SK-N-SH (cell line): ENCODE measurements around the gene VCAN. TPM values are rescaled to one million over a fixed set of nuclear protein-coding genes. Genes with fewer than 3 reads are reported as not detected.

Experiments used
- CTCF ChIA-PET: fragments of 300-600, 350-600 bp; formaldehyde crosslinking; extraction: SDS; loops from one replicate; lab custom pipeline; 2021; lab: Yijun Ruan, JAX
- POLR2A ChIA-PET: fragments of 350-600 bp; sonication (Branson Sonifier 250); formaldehyde crosslinking; extraction: SDS; loops from one replicate; lab custom pipeline; 2020; ENCODE audit warnings: antibody characterized with exemption, inconsistent platforms; lab: Yijun Ruan, JAX
- DNase-seq: peaks from one replicate; pipeline ENCODE4 v3.0.0; 2012
- H2AFZ ChIP-seq: fragments of 200-600 bp; sonication (generic); 2 replicates; pipeline ENCODE4 v1.8.1; 2016; ENCODE audit warnings: antibody characterized with exemption, mild to moderate bottlenecking, low read depth
- H3F3A ChIP-seq: fragments of 200-600 bp; sonication (generic); replicated peaks from 2 replicates; pipeline ENCODE3; 2016; ENCODE audit warnings: antibody characterized with exemption, mild to moderate bottlenecking; ENCODE audit not compliant: insufficient read depth
- H3K27ac ChIP-seq, 2 experiments: fragments of 200-500 bp in 1 of 2; fragments of 200-600 bp in 1 of 2; sonication (Bioruptor generic) in 1 of 2; sonication (generic), shearing (Covaris generic) in 1 of 2; 2 replicates each; pipeline versions ENCODE4 v1.5.1 to v1.6.1; 2014 to 2016; ENCODE audit warnings: low read depth in 2 of 2, inconsistent platforms in 1 of 2, low read length in 1 of 2, mild to moderate bottlenecking in 1 of 2, mixed read lengths in 1 of 2
- H3K27me3 ChIP-seq: fragments of 200-600 bp; sonication (generic), shearing (Covaris generic); 2 replicates; pipeline ENCODE4 v1.6.1; 2016; ENCODE audit warnings: mixed run types; ENCODE audit not compliant: insufficient read depth
- H3K36me3 ChIP-seq, 2 experiments: fragments of 200-500 bp in 1 of 2; fragments of 200-600 bp in 1 of 2; sonication (Bioruptor generic) in 1 of 2; sonication (generic) in 1 of 2; replicated peaks in 1 of 2; 2 replicates each; pipeline versions ENCODE3 to v1.5.1; 2014 to 2016; ENCODE audit warnings: low read length in 1 of 2, mild to moderate bottlenecking in 1 of 2; ENCODE audit not compliant: insufficient read depth in 2 of 2, control insufficient read depth in 1 of 2
- H3K4me1 ChIP-seq, 2 experiments: fragments of 200-500 bp in 1 of 2; fragments of 200-600 bp in 1 of 2; sonication (Bioruptor generic) in 1 of 2; sonication (generic), shearing (Covaris generic) in 1 of 2; 2 replicates each; pipeline versions ENCODE4 v1.5.1 to v1.6.1; 2014 to 2016; ENCODE audit warnings: low read depth in 1 of 2, low read length in 1 of 2, mixed run types in 1 of 2; ENCODE audit not compliant: insufficient read depth in 2 of 2, control insufficient read depth in 1 of 2
- H3K4me2 ChIP-seq: fragments of 200-600 bp; sonication (generic), shearing (Covaris generic); 2 replicates; pipeline ENCODE4 v1.6.1; 2017; ENCODE audit warnings: mixed run types
- H3K4me3 ChIP-seq, 2 experiments: fragments of 200-500 bp in 1 of 2; fragments of 200-600 bp in 1 of 2; sonication (Bioruptor generic) in 1 of 2; sonication (generic), shearing (Covaris generic) in 1 of 2; 2 replicates each; pipeline versions ENCODE4 v1.5.1 to v1.8.1; 2014 to 2016; ENCODE audit warnings: low read depth in 2 of 2, inconsistent platforms in 1 of 2, low read length in 1 of 2, mild to moderate bottlenecking in 1 of 2, mixed read lengths in 1 of 2, moderate library complexity in 1 of 2
- H3K79me2 ChIP-seq: fragments of 200-600 bp; sonication (generic); 2 replicates; pipeline ENCODE4 v1.8.1; 2017; ENCODE audit warnings: mild to moderate bottlenecking; ENCODE audit not compliant: insufficient read depth
- H3K9ac ChIP-seq: fragments of 200-600 bp; sonication (generic); 2 replicates; pipeline ENCODE4 v1.6.1; 2017; ENCODE audit warnings: mixed run types
- H3K9me2 ChIP-seq: fragments of 200-600 bp; sonication (generic); 2 replicates; pipeline ENCODE4 v1.6.1; 2017; ENCODE audit warnings: mixed run types
- H3K9me3 ChIP-seq: fragments of 200-600 bp; sonication (generic); 2 replicates; pipeline ENCODE4 v1.6.1; 2017; ENCODE audit warnings: mixed run types, mild to moderate bottlenecking, moderate library complexity
- H4K20me1 ChIP-seq: fragments of 200-600 bp; sonication (generic); 2 replicates; pipeline ENCODE4 v1.6.1; 2017; ENCODE audit warnings: mild to moderate bottlenecking, mixed run types; ENCODE audit not compliant: insufficient read depth
- CTCF ChIP-seq: fragments of 200-600 bp; sonication (generic); IDR thresholded peaks from 2 replicates; pipeline ENCODE4 v1.6.1; 2017; ENCODE audit warnings: antibody characterized with exemption, mild to moderate bottlenecking, moderate library complexity
- EP300 ChIP-seq, 2 experiments: IDR thresholded peaks; 2 replicates each; pipeline versions ENCODE4 v1.4.0 to v1.6.1; 2012; ENCODE audit warnings: borderline replicate concordance in 1 of 2, low read depth in 1 of 2, low read length in 1 of 2
- FOSL2 ChIP-seq: IDR thresholded peaks from 2 replicates; pipeline ENCODE4 v1.4.0; 2012; ENCODE audit warnings: low read depth, mild to moderate bottlenecking, moderate library complexity, borderline replicate concordance
- FOXM1 ChIP-seq: IDR thresholded peaks from 2 replicates; pipeline ENCODE4 v1.4.0; 2012; ENCODE audit warnings: low read depth, mild to moderate bottlenecking
- MEF2A ChIP-seq: IDR thresholded peaks from 2 replicates; pipeline ENCODE4 v1.4.0; 2012; ENCODE audit warnings: low read depth, borderline replicate concordance
- PBX3 ChIP-seq: IDR thresholded peaks from 2 replicates; pipeline ENCODE4; 2012
- RAD21 ChIP-seq: IDR thresholded peaks from 2 replicates; pipeline ENCODE4 v1.6.1; 2012; ENCODE audit warnings: mild to moderate bottlenecking, low read length
- RCOR1 ChIP-seq: fragments of 150-350 bp; IDR thresholded peaks from 2 replicates; pipeline ENCODE4 v1.6.1; 2017; ENCODE audit warnings: antibody characterized with exemption, low read length
- RFX5 ChIP-seq: IDR thresholded peaks from 2 replicates; pipeline ENCODE4 v1.6.1; 2012; ENCODE audit warnings: mild to moderate bottlenecking, improper control_type of control experiment, low read length
- TCF12 ChIP-seq: IDR thresholded peaks from 2 replicates; pipeline ENCODE4 v1.4.0; 2012
- TEAD4 ChIP-seq: IDR thresholded peaks from 2 replicates; pipeline ENCODE4 v1.4.0; 2012; ENCODE audit warnings: mild to moderate bottlenecking, borderline replicate concordance; ENCODE audit not compliant: insufficient read depth
- WGBS: methylation state at CpG from one replicate; pipeline ENCODE4 v1.1.6; 2017; ENCODE audit warnings: low lambda C conversion rate; 5-methylcytosine and 5-hydroxymethylcytosine counted together
- polyA plus RNA-seq, 3 experiments: library from polyadenylated mRNA; depleted of rRNA; stranded (reverse); fragments of >200 nt; gene quantifications; 2 replicates each; pipeline ENCODE4 v1.2.3, GENCODE V29; 2012

The VCAN gene
- polyA plus RNA-seq, 1 of the 3 experiments (the other 2 are of a cell fraction): 142 TPM

- TF ChIP-seq RAD21 (no peak), TEAD4 (peak; percentile 97), RCOR1 (no peak), TCF12 (peak; percentile 93), CTCF (no peak), FOXM1 (0 out of 2 replicates have a peak, but pooled peaks have one; percentile 58), MEF2A (peak; percentile 66; the same call in 1 of the 2 replicates), FOSL2 (peak; percentile 71; the same call in 1 of the 2 replicates), RFX5 (no peak)
Observed at GRCh38 chr5:83568186-83568585, 96.6 kb downstream of the VCAN start (continued).

DNA sequence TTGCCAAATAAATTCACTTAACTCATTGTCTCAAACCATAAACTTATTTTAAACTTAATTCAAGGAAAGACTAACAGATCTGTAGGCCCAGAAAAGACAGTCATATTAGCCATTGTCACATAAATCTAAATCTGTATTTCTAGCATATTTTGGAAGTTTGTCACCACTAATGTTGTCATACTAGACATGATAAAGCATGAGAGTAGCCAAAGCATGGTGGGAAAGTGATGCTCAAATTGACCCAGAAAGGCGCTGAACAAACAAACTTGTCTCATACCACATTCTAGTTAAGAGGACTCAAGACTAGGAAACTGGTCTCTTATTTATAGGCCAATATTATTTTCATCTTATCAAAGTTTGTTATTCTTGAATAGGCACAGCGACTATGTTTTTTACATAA lies 99.4 kb downstream of the VCAN start:
- H3K4me3 ChIP-seq: no peak overlapping the region
- peaks cover 9% of the 10 kb centered on the region; the same call in 1 of the 2 replicates for H3K9me3 ChIP-seq
- H3K9me2 ChIP-seq: no peaks in the 10 kb centered on the region
- H3K4me2 ChIP-seq: no peak overlapping the region
- peaks cover 60 to 85% of the 10 kb centered on the region in 2 experiments for H3K36me3 ChIP-seq
- DNase-seq: no peak
- H3K27me3 ChIP-seq: no peaks in the 10 kb centered on the region
- H2AFZ ChIP-seq: no peak overlapping the region
- peaks cover 9% of the 10 kb centered on the region; the same call in 1 of the 2 replicates for H3K79me2 ChIP-seq
- H3K27ac ChIP-seq: peak overlapping the region in 1 of 2 experiments; percentile 17; a peak in 1 of 4 replicates
- ChIA-PET CTCF (no interaction called here), POLR2A (no interaction called here)
- no peak overlapping the region for H3K9ac ChIP-seq
- H3K4me1 ChIP-seq: peaks cover 3 to 5% of the 10 kb centered on the region in 2 experiments; a peak in 3 of 4 replicates
- peaks cover 40% of the 10 kb centered on the region for H3F3A ChIP-seq
- 93% methylated on average over 2 of the region's 2 CpGs for WGBS
- TF ChIP-seq MEF2A (no peak), EP300 (IDR thresholded peaks at IDR 0.05; ENCODE audit: borderline replicate concordance in 1 of 2, low read depth in 1 of 2, low read length in 1 of 2) (no peak), RFX5 (no peak)
- no peaks in the 10 kb centered on the region for H4K20me1 ChIP-seq

DNA sequence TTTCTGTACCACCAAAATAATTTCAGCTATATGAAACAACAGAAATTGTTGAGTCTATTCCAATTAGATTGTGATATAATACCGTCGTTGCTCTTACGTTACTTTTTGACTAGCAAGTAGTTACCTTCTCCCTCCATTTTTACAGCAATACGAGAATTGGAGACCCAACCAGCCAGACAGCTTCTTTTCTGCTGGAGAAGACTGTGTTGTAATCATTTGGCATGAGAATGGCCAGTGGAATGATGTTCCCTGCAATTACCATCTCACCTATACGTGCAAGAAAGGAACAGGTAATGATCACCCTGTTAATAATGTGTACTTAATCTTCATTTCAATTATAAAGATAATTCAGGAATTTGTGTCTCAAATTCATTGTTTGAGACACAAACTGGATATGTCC lies 100.7 kb downstream of the VCAN start:
- CTCF ChIA-PET: no interaction called here
- Histone ChIP-seq H3F3A (peaks cover 31% of the 10 kb centered on the region), H3K4me3 (no peak overlapping the region), H3K9me2 (no peaks in the 10 kb centered on the region), H3K4me1 (peaks cover 3 to 5% of the 10 kb centered on the region in 2 experiments; a peak in 3 of 4 replicates), H3K27me3 (no peaks in the 10 kb centered on the region), H3K27ac (no peak overlapping the region), H4K20me1 (no peaks in the 10 kb centered on the region), H2AFZ (no peak overlapping the region), H3K36me3 (peaks cover 72 to 88% of the 10 kb centered on the region in 2 experiments), H3K9ac (no peak overlapping the region), H3K9me3 (peaks cover 14% of the 10 kb centered on the region; the same call in 1 of the 2 replicates)
- DNase-seq: no peak
- 88% methylated on average over 5 of the region's 5 CpGs for WGBS
- POLR2A ChIA-PET: no interaction called here
- TF ChIP-seq PBX3: no peak
- TF ChIP-seq, all 33 proteins: peak for 0
- Histone ChIP-seq H3K4me2 (no peak overlapping the region), H3K79me2 (no peaks in the 10 kb centered on the region; the same call in 1 of the 2 replicates)
